Limb (tissue), 2 donors: ENCODE measurements around the gene NAPG.
"Not testable (repeated sequence)": the region's sequence is repeated elsewhere in the genome, so short reads cannot be mapped to it uniquely, and the experiment has no call there.

ENCODE experiments used
- DNase-seq, 2 donors: peaks; one replicate each; pipeline ENCODE4 v3.0.0-alpha.2; 2016; ENCODE audit errors: extremely low spot score in 2 of 2

The NAPG gene

DNA sequence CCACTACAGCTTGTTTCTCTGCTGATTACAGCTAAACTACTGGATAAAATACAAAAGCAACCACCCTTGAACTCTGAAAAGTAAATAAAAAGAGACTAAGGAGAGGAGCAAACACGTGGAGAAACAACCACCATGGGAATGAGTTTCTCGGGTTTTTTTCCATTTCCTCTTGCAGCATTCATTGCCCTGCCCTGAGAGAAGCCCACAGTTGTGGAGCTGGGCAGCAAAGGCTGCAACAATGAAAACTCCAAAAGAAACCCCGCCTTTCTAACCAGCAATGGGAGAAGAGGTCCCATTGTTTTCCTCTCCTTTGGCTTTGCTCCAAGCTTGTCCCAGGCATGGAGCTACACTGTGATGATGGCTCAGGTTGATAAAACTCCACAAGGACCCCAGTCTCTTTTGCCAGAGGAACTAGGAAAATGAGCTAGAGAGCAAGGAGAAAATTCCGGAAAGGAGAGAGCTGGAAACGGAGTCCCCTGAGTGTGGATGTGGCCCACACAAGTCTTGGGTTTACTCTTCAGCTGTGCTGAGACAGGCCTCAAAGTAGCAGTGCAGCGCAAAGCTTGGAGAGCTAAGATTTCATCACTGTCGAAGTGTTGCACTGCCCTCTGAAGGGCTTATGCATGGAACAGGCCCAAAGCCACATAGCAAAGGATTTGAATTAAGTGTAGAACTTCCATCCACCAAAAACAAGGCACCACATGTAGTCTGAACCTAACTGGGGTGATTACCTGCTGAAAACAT lies 20.9 kb downstream of the NAPG start:
- DNase-seq, result no peak

DNA sequence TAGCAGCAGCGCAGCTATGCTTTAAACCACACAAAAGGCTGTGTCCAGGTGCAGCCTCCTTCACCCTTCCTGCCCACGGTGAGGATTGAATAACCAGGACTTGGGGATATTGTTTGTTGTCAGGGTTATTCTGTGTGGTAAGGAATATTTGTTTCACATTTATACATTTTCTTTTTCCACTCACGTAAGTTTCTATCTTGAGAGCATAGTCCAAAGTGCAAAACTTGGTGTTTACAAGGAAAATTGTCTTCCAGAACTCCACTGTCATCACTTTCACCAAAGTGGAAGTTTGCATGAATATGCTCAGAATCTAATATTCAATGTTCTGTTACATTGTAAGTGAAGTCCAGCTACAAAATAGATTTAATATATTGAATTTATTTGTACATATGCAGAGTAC lies 26.4 kb downstream of the NAPG start:
- no peak for DNase-seq

DNA sequence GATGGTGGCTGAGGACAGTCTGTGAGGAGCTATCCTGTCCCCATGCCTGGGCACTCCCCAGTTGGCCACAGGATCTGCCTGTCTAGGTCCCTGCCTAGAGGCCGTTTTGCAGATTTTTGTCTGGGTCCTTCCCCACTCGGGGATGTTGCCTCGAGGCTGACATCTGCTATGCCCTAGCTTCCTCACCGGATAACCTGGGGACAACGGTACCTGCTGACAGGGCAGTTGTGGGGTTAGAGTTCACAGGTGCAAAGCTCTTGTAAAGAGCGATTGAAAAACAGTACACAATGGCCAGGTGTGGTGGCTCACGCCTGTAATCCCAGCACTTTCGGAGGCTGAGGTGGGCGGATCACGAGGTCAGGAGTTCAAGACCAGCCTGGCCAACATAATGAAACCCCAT lies 30.4 kb downstream of the NAPG start:
- DNase-seq, result not testable (repeated sequence)

DNA sequence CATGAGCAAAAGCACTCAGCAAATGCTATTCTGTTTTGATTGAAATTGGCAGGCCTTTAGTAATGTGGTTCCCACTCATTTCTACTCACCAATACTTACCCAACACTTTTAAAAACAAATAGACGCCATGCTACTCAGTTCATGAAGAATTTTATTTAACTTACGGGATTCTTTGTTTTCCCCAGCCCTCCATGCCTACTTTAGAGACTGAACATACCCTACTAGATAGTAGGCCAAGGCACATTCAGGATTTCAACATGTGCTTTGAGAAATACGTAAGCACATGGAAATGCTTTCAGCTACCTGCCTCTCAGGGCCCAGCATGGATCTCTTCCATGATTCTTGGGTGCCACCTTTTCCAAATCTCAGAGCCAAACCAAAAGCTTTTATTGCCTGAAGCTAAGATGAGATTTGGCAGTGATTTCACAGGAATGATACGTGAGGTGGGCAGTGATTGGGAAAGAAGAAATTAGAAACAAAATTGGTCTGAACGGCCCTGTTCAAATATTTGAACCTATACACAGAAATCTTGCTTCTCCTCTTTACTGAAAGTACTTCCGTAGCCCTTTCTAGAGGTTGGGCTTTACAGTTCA lies 31.4 kb downstream of the NAPG start:
- DNase-seq, result no peak

DNA sequence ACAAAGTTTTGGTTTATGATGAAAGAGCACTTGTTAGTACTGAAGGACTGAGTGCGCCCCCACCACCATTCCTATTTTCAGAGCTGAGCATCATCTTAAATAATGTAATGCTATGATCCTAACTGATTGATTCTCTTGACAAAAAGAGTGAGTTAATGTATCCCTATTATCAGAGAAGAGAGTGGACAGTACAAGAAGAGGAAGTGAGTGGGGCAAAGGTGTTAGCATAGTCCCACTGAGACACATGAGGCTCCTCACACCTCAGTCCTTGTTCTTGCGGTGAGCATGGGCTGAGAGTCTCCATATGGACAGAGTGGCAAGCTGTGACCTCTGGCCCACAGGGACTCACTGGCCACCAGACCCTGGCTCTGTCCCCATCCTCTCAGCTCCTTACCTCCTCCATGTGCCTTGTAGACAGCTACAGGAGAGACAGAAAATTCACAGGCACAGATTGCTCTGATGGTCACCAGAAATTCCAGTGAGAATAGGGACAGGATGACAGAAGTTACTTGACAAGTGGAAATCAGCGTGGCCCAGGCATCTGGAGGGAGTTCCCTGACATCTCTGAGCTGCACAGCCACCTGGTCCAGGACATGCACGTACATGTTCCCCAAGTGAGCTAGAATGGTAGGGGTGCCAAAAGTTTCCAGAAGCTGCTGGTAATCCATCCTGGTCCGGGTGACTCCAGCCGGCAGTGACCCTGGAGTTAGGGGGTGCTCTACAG lies 32.6 kb downstream of the NAPG start:
- DNase-seq, result no peak

DNA sequence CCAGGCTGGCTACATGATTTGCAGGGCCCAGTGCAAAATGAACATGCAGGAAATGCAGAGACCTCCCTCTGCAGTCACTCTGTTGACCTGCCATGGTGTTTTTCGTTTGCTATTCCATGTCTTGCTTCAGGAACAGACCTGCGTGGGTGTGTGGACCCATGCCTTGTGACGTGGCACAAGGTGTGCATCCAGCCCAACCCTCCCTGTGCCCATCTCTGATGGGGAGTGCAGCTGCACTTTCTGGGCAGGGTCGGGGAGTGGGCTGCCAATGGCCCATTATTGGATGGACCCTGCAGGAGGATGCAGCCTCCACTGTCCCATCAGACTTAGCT lies 33.1 kb downstream of the NAPG start:
- DNase-seq, result no peak

DNA sequence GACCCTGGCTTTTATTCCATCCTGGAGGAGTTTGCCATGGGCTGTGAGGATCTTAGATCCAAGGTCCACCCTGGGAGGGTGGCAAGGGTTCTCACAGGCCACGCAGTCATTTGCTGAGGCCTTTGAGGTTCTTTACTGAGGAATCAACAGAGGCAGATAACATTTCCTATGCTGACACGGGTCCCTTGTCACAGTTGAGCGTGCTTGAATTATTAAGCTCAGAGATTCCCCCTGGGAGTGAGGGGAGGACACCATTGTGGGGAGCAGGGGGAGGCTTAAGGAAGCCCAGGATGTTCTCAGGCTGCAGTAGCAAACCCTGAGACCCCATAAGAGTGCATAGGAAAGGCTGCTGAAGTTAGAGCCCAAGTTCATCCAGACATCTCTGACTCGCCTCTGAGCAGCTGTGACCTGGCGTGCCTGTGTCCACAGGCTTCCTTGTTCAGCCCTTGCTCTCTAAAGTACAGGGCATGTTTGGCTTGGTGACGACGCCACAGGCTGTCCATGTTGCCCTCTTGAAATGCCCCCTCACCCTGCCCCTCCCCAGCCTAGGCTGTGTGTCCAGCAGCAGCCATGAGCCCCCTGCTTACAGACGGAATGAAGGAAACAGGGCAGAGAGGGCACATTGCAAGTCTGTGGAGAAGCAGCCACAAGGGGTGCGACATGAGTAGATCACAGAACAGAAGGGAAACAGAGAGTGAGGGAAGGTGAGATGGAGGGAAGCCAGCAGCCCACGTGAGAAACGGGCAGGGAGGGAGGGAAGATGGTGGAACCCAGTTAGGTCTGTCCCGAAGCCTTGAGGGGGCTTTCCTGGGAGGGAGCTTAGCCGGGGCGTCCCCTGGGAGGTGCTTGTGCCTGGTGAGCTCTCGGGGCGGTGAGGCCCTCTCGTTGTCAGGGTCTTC lies 34.0 kb downstream of the NAPG start:
- DNase-seq, result no peak

DNA sequence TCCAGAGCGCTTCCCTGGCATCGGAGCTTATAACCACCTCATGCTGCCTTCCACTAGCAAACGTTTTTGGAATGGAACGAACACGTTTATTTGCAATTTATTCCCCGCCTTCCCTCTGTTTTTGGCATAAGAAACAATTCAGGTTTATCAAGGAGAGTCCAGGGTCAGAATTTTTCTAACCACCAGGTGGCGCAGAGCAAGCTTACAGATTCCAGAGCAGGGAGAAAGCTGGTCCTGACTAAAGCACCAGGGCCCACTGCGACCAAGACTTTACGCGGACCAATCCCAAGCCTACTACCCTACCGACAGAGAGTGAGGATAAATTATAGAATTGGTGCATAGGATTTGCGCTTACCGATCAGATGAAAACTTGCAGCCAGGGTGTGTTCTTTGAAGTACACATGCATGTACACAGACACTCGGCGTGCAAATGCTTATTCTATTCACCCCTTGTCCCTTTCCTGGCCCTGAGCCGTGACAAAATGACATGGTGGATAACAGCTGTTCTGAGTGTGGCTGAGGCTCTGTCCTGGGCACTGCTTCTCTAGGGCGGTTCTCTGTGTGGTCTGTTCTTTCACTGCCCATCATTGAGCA lies 34.7 kb downstream of the NAPG start:
- DNase-seq, result peak; percentile 79 to 87

DNA sequence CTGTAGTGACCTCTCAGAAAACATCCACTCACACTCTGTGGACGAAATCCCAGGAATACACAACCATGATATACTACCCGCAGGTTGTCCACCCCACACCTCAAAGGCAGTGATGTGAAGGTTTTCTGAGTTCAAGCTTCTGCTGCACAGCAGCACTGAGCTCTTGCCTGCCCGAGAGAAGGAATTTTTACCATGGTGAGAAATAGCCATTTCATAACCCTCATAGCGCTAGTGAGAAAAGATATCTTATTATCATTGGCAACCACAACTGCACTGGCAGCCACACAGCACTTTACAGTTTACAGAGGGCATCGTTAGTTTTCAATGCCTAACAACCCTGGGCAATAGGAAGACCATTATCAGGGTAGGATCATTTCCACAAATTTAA lies 36.9 kb downstream of the NAPG start:
- DNase-seq, result no peak

DNA sequence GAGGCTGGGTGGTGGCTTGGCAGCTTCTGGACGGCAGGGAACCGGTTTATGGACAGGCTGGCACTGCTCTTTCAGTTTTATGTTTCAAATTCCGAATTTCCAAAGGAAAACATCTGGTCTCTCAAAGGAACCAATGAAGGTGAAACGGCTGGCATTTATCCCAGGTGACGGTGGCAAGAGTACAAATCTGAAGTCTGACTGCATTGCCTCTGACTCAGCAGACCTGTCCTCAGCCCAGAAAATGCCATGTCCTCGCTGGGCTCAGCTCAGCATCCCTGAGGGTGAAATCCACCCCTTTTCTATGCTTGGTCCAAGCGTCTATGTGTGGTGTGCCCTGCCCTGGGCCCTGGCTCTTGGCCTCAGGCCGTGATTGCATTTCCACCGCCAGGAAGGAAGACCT lies 38.1 kb downstream of the NAPG start:
- no peak for DNase-seq

DNA sequence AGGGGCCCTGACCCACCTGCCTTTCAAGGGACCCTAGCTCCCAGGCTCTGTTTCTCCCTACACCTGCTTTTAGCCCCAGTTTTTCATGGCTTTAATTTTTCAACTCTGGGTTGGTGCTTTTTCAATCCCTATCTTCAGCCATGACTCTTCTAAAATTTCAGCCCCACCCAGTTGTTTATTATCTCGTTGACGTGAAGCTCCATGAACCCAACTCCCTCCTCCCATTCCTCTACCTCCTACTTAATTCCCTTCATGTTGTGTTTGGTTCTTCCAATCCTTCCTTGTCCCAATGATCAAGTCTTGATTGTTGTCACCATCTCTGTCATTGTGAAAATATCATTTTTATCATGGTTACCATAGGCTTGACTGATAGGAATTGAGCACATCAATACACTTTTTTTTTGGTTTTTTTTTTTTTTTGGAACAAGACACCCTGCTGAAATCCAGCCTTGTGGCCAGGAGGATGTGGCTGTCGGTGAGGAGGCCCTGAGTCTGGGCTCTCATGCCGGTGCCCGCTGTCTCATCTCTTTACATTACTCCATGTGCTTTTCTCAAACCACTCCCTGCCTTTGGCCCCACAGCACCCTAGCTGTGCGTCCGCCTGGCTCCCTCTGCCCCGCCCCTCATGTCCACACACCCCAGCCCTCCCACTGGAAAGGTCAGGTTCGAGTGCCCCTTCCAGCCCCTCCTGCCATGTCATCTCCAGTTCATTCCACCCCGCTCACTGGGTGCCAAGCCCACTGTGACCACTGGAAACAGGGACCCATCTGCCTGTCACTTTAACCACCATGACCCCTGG lies 39.3 kb downstream of the NAPG start:
- no peak for DNase-seq

DNA sequence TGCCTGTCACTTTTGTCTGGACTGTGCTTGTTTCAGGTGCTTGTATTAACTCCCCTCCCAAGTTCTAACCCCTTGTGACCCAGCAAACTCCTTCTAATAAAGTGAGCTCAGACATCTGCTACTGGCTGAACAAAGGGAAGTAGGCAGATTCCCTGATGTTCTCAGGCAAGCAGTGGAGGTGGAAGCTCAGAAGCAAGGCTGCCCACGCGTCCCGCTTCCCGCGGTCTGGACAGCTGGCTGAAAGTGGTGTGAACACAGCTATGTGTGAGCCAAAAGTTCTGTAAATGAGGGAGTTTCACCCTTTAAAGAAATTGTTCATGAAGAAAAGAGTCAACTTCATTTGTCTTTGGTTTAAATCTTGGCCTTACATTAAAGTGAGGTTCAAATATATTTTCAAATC lies 40.0 kb downstream of the NAPG start:
- no peak for DNase-seq

DNA sequence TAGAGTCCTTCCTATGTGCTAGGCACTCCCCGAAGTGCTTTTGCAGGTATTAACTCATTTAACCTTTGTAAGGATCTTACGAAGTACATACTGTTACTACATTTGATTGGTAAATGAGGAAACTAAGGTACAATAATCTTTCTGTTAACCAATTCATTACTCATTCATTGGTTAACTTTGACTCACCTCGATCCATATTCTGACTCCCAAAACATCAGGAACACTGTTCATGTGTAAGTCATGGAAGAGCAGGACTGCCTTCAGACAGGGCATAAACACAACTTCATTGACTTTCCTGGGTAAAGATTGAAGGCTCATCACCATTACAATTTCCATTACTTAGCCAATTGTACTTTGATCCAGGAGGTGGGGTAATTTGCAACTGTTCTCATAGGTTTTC lies 40.6 kb downstream of the NAPG start:
- no peak for DNase-seq

DNA sequence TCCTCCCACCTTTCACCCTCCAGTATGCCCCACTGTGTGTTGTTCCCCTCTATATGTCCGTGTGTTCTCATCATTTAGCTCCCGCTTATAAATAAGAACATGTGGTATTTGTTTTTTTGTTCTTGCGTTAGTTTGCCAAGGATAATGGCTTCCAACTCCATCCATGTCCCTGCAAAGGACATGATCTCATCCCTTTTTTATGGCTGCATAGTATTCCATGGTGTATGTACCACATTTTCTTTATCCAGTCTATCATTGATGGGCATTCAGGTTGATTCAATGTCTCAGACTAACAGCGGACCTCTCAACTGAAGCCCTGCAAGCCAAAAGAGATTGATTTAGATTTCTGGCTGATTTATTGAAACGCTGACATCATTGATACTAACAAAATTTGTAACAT lies 44.1 kb downstream of the NAPG start:
- not testable (repeated sequence) for DNase-seq

DNA sequence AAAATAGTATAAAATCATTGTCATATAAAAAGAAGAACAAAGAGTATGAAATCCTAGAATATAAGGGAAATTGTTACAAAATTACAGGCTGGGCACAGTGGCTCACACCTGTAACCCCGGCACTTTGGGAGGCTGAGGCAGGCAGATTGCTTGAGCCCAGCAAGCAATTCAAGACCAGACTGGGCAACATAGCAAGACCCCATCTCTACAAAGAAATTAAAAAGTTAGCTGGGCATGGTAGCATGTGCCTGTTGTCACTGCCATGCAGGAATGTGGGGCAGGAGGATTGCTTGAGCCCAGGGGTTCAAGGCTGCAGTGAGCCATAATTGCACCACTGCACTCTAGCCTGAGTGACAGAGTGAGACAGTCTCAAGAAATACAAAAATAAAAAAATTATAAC lies 44.8 kb downstream of the NAPG start:
- no peak for DNase-seq

DNA sequence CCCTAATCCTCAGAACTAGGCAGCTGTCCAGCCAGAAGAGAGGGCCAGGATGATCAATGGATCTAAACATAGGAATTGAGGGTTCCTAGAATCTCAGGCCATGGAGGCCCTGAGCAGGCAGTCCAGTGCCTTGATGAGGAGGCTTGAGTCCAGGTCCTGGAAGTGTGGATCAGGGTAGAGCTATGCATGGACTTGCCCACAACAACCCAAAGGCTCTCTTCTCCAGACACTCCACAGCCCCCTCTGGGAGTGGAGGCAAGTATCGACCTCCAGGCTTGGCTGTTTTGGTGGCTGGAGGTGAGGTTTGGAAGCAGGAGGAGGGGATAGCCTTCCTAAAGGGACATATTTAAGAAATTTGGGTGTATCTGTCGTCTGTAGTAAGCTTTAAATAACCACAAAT lies 45.7 kb downstream of the NAPG start:
- no peak for DNase-seq

DNA sequence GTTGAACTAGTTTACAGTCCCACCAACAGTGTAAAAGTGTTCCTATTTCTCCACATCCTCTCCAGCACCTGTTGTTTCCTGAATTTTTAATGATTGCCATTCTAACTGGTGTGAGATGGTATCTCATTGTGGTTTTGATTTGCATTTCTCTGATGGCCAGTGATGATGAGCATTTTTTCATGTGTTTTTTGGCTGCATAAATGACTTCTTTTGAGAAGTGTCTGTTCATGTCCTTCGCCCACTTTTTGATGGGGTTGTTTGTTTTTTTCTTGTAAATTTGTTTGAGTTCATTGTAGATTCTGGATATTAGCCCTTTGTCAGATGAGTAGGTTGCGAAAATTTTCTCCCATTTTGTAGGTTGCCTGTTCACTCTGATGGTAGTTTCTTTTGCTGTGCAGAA lies 47.4 kb downstream of the NAPG start:
- not testable (repeated sequence) for DNase-seq

DNA sequence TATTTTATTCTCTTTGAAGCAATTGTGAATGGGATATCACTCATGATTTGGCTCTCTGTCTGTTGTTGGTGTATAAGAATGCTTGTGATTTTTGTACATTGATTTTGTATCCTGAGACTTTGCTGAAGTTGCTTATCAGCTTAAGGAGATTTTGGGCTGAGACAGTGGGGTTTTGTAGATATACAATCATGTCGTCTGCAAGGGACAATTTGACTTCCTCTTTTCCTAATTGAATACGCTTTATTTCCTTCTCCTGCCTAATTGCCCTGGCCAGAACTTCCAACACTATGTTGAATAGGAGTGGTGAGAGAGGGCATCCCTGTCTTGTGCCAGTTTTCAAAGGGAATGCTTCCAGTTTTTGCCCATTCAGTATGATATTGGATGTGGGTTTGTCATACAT lies 48.6 kb downstream of the NAPG start:
- not testable (repeated sequence) for DNase-seq

DNA sequence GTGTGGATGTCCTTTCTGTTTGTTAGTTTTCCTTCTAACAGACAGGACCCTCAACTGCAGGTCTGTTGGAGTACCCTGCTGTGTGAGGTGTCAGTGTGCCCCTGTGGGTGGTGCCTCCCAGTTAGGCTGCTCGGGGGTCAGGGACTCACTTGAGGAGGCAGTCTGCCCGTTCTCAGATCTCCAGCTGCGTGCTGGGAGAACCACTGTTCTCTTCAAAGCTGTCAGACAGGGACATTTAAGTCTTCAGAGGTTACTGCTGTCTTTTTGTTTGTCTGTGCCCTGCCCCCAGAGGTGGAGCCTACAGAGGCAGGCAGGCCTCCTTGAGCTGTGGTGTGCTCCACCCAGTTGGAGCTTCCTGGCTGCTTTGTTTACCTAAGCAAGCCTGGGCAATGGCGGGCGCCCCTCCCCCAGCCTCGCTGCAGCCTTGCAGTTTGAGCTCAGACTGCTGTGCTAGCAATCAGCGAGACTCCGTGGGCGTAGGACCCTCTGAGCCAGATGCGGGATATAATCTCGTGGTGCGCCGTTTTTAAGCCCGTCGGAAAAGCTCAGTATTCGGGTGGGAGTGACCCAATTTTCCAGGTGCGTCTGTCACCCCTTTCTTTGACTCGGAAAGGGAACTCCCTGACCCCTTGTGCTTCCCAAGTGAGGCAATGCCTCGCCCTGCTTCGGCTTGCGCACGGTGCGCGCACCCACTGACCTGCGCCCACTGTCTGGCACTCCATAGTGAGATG lies 52.2 kb downstream of the NAPG start:
- DNase-seq, result not testable (repeated sequence)

DNA sequence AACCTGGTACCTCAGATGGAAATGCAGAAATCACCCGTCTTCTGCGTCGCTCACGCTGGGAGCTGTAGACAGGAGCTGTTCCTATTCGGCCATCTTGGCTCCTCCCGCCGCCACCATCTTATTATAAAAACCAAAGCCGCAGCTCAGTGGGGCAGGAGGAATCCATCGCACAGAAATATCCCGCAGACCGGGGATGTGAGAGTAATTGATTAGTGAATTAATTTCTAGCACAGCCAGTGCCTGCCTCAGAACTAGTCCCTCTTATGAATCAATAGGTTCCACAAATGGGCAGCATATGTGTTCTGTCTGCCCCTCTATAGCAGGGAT lies 52.7 kb downstream of the NAPG start:
- DNase-seq, result not testable (repeated sequence)
